ENCODE results near the gene ANAPC7. TPM values are rescaled to one million over a fixed set of nuclear protein-coding genes. Genes with fewer than 3 reads are reported as not detected.

ANAPC7 gene
- total RNA-seq = 10 to 100 TPM; 25.9 to 45.8 TPM

DNA sequence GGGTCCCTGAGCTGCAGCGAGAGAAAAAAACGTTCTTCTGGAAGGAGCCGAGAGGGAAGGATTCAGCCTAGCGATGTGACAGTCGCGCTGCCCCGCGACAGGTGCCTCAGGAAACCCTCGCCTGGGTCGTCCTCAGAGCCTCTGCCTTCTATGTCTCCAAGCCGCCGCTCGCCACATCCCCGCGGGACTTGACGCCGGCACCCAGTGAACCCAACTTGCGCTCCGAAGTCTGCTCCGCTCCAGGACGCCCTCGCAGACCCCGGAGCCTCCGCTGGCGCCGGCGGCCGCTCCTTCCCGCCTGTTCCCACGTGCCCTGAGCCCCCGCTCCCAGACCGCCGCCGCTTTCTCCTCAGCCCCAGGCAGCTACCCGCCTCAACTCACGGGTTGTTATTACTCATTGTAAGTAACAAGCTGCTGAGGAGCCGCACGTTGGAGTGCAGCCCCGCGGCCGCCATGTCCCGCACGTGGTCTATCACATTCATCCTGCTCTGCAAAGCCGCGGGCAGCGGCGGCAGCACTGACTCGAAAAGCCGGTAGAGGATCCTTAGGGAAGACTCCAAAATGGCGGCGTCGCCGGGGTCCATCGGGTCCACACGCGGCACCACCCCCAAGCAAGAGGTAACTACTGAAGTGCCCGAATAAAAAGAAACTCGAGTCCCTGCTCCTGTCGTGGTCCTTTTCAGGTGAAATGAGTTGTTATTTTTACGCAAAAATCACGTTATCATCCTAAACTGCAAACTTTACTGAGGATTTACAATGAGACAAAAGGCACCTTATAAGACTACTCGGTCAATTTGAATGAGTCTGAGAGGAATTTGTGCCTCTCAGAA, at the start of gene ANAPC7:
Gene ANAPC7, minus strand, starts transcription at position 563 of the 830 bp plus-strand sequence. Its CDS starts 81 bp downstream, at position 482.
- H3K27ac ChIP-seq = peak within 1 kb of the TSS; percentile 80 to 98 (median 94)
- peak; percentile 89 to 93 (median 91) for DNase-seq
- TF ChIP-seq CTCF (IDR thresholded peaks at IDR 0.05) = peak in 1 of 7 experiments; percentile 26
- peak in 2 of 3 donors; percentile 73 to 76 for TF ChIP-seq POLR2A (IDR thresholded peaks at IDR 0.05)
- no peaks in the 10 kb centered on the region for H3K27me3 ChIP-seq
- ATAC-seq = peak; percentile 99
- H3K4me1 ChIP-seq = peaks cover 22% of the 10 kb centered on the region
- peak within 1 kb of the TSS; percentile 98 to 100 for H3K4me3 ChIP-seq
- H3K9me3 ChIP-seq = no peaks in the 10 kb centered on the region
- intact Hi-C loops (cut with DNase I) = no loop called here
- no peaks in the 10 kb centered on the region for H3K36me3 ChIP-seq (replicated peaks in 1 of 2; ENCODE audit: insufficient read depth in 1 of 2, low read depth in 2 of 2)
- 0% methylated on average over 11 to 62 of the region's 62 CpGs for WGBS, 2 donors

GRCh38 chr12:110451263-110451662, 47.8 kb upstream of the ANAPC7 start:
- peaks cover 0 to 2% of the 10 kb centered on the region in 2 donors for H3K36me3 ChIP-seq (replicated peaks in 1 of 2; ENCODE audit: insufficient read depth in 1 of 2, low read depth in 2 of 2)
- 38 to 63% methylated on average over 1 of the region's 1 CpG for WGBS, 2 donors
- DNase-seq = no peak
- H3K27me3 ChIP-seq = no peaks in the 10 kb centered on the region
- TF ChIP-seq POLR2A (IDR thresholded peaks at IDR 0.05) = no peak
- no peak for TF ChIP-seq CTCF (IDR thresholded peaks at IDR 0.05)
- no peak for ATAC-seq
- H3K4me3 ChIP-seq = no peak overlapping the region
- intact Hi-C loops (cut with DNase I) = no loop called here
- H3K4me1 ChIP-seq = peaks cover 14% of the 10 kb centered on the region
- no peaks in the 10 kb centered on the region for H3K9me3 ChIP-seq
- no peak overlapping the region for H3K27ac ChIP-seq

DNA sequence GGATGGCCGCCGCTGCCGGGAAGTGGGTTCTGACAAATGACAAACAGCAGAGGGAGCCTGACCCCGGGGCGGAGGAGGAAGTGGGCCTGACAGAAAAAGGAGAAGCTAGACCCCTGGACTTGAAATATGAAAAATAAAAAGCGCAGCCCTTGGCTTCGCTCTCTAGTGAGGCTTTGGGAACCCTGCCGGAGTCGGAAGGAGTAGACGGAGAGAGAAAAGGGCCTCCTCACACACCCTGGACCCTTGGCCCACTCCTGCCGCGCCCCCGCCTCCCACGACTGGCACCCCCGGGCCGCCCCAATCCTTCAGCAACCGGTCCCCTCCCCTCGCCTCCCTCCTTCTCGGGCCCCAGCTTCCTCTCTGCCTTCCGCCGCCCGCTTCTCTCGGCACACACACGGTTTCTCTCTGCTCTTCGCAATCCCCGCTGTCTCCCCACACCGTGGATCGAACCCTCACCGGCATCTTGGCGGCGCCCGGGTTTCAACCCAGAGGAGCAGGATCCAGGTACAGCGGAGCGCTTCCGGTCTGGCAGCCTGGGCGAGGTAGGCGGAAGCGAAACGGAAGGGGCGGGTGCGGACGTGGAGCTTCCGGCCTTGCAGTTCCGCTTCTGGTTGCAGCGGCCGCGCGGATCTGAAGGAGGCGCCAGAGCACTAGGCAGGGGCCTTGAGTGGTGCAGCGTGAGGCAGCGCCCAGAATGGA, 46.4 kb upstream of the ANAPC7 start, which contains the start of gene ARPC3:
Gene ARPC3, minus strand, starts transcription at position 539 of the 699 bp plus-strand sequence. Its CDS starts 77 bp downstream, at position 462.
- WGBS, 2 donors = 1% methylated on average over 48 to 51 of the region's 51 CpGs
- DNase-seq (peak; percentile 95 to 96 (median 96)), ATAC-seq (peak; percentile 99)
- no peaks in the 10 kb centered on the region for H3K27me3 ChIP-seq
- intact Hi-C loops (cut with DNase I) = no loop called here
- H3K36me3 ChIP-seq (replicated peaks in 1 of 2; ENCODE audit: insufficient read depth in 1 of 2, low read depth in 2 of 2) = peaks cover 0 to 3% of the 10 kb centered on the region in 2 donors
- peaks cover 14% of the 10 kb centered on the region for H3K4me1 ChIP-seq
- H3K9me3 ChIP-seq = no peaks in the 10 kb centered on the region
- H3K4me3 ChIP-seq = peak within 1 kb of the TSS; percentile 24 to 77
- peak within 1 kb of the TSS; percentile 54 to 94 (median 84) for H3K27ac ChIP-seq
- peak; percentile 68 to 97 (median 92) for TF ChIP-seq CTCF (IDR thresholded peaks at IDR 0.05)
- TF ChIP-seq POLR2A (IDR thresholded peaks at IDR 0.05) = peak; percentile 44 to 78 (median 75)

- ATAC-seq = no peak
- Histone ChIP-seq H3K27me3 (no peaks in the 10 kb centered on the region), H3K4me3 (no peak overlapping the region), H3K27ac (no peak overlapping the region), H3K4me1 (peaks cover 14% of the 10 kb centered on the region), H3K36me3 (replicated peaks in 1 of 2; ENCODE audit: insufficient read depth in 1 of 2, low read depth in 2 of 2) (peaks cover 0 to 13% of the 10 kb centered on the region in 2 donors), H3K9me3 (no peaks in the 10 kb centered on the region)
- DNase-seq = no peak
- 94 to 98% methylated on average over 3 of the region's 3 CpGs for WGBS, 2 donors
- intact Hi-C loops (cut with DNase I) = no loop called here
- TF ChIP-seq CTCF (IDR thresholded peaks at IDR 0.05) (no peak), POLR2A (IDR thresholded peaks at IDR 0.05) (no peak)
These were observed 40.9 kb upstream of the ANAPC7 start for GRCh38 chr12:110444455-110444854.

Data from body of pancreas (tissue), 4 donors.